GM18861 (cell line): ENCODE data around the gene RRP8.

Experiments used
- ATAC-seq: cut with Tn5 transposase; IDR thresholded peaks from one replicate; pipeline ENCODE4 v1.9.1; 2021; ENCODE audit not compliant: unreplicated experiment

Gene RRP8

GRCh38 chr11:6602096-6602940 is 1.1 kb downstream of the RRP8 start:
- no peak for ATAC-seq

DNA sequence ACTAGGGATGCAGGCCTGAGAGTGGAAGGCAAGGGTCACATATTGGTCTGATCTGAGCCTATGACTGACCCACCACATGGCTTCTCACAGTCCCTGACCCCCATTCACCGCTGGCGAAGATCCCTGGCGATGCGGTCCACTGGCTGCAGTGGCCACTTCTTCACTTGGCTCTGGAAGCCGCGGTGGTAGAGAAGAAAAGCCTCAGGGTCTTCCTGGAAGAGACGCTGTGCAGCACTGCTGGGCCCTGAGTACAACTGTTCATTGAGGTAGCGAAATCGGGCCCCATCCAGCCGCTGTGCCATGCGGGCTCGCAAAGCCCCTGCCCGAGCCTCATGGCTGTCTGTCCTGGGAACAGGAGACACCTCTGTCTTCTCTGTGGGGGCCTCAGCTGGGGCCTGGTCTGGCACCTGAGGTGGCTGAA is 2.4 kb downstream of the RRP8 start:
- no peak for ATAC-seq

GRCh38 chr11:6599881-6600390 is 3.5 kb downstream of the RRP8 start:
- ATAC-seq, result no peak

GRCh38 chr11:6599449-6599848 is 4.0 kb downstream of the RRP8 start:
- no peak for ATAC-seq

- no peak for ATAC-seq
Measured at GRCh38 chr11:6598555-6598954, 4.9 kb downstream of the RRP8 start.

DNA sequence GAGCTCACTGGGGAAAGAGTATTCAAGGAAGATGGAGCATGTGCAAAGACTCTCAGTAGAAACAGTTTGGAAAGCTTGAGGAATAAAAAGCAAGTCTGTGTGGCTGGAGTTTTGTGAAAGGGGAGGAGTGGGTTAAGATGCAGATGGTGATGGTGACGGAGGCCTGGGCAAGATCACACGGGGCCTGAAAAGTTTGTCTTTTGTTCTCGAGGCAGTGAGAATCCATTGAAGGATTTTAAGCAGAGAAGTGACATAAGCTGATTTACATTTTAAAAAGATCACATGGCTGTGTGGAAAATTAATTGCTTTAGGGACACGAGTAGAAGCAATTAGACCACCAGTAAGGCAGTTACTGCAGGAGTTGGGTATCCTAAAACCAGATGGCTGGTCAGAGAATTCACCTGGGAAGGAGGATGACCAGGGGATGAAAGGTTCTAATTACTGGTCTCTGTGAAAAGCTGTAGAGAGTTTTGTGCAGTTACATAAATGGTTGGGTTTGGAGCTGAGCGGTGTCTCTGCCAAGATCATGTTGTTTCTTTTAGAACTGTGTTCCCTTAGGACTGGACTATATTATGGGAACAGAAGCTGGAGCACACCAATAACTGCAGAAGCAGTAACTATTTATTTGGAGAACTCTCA is 7.1 kb downstream of the RRP8 start:
- no peak for ATAC-seq

GRCh38 chr11:6594142-6594768 is 9.2 kb downstream of the RRP8 start:
- no peak for ATAC-seq

DNA sequence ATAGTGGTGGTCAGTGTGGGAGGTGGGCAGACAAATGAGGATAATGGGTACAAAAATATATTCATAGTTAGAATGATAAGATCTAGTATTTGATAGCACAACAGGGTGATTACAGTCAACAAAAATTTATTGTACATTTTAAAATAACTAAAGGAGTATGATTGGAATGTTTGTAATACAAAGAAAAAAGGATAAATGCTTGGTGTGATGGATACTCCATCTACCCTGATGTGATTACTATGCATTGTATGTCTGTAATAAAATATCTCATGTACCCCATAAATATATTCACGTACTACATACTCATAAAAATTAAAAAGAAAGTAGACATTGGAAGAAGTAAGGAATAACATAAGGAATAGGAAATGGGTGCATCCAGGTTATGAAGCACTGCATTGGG is 15.4 kb downstream of the RRP8 start:
- ATAC-seq, result no peak

DNA sequence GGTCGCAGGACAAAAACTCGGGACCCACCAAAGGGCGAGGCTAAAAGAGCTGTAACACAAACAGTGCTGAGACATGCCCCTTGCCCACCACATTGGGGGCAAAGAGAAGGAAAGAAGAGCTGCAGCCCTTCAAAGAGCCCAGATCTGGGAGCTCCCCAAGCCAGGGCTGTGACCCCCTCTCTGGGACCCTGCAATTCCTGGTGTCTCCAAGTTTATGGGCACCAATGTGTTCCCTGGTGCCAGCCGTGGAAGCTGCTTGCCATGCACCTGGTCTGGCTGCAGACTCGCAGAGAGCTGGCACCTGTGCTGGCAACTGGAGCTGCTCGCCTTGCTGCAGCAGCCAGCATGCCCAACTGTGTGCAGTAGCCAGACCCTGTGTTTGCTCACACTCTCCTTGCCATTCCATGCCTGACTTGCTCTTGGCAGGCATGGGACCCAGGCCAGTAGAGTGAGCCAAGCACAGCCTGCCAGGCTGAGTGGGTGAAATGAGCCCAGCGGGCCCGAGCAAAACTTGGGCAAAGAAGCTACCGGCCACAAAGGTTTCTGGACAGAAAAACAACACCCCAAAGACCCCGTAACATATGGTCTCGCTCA is 16.0 kb downstream of the RRP8 start:
- ATAC-seq, result no peak

- ATAC-seq, result no peak
Measured at GRCh38 chr11:6586434-6587359, 16.7 kb downstream of the RRP8 start.

DNA sequence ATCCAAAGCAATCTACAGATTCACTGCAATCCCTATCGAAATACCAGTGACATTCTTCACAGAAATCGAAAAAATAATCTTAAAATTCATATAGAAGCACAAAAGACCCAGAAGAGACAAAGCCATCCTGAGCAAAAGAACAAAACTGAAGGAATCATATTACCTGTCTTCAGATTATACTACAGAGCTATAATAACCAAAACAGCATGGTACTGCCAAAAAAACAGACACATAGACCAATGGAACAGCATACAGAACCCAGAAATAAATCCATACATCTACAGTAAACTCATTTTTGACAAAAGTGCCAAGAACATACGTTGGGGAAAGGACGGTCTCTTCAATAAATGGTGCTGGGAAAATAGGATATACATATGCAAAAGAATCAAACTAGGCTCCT is 18.9 kb downstream of the RRP8 start:
- no peak for ATAC-seq

DNA sequence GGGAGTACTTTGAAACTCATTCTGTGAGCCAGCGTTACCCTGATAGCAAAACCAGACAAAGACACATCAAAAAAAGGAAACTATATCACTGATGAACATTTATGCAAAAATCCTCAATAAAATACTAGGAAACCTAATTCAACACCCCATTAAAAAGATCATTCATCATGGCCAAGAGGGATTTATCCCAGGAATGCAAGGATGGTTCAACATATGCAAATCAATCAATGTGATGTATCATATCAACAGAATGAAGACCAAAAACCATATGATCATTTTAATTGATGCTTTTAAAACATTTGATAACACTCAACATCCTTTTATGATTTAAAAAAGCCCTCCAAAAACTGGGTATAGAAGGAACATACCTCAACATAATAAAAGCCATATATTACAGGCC is 19.8 kb downstream of the RRP8 start:
- ATAC-seq, result no peak

DNA sequence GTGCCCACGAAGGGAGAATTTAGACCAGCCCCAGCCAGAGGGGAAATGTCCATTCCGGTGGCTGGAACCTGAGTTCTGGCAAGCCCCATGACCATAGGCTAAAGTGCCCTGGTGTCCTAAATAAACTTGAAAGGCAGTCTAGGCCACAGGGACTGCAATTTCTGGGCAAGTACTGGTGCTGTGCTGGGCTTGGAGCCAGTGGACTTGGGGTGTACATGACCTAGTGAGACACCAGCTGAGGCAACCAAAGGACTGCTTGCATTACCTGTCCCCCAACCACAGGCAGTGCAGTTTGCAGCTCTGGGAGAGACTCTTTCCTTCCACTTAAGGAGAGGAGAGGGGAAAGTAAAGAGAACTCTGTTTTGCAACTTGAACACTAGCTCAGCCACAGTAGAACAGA is 23.7 kb downstream of the RRP8 start:
- ATAC-seq, result no peak

- ATAC-seq, result no peak
Measured at GRCh38 chr11:6578134-6578533, 25.3 kb downstream of the RRP8 start.

GRCh38 chr11:6576471-6577373 is 26.7 kb downstream of the RRP8 start:
- ATAC-seq, result no peak

DNA sequence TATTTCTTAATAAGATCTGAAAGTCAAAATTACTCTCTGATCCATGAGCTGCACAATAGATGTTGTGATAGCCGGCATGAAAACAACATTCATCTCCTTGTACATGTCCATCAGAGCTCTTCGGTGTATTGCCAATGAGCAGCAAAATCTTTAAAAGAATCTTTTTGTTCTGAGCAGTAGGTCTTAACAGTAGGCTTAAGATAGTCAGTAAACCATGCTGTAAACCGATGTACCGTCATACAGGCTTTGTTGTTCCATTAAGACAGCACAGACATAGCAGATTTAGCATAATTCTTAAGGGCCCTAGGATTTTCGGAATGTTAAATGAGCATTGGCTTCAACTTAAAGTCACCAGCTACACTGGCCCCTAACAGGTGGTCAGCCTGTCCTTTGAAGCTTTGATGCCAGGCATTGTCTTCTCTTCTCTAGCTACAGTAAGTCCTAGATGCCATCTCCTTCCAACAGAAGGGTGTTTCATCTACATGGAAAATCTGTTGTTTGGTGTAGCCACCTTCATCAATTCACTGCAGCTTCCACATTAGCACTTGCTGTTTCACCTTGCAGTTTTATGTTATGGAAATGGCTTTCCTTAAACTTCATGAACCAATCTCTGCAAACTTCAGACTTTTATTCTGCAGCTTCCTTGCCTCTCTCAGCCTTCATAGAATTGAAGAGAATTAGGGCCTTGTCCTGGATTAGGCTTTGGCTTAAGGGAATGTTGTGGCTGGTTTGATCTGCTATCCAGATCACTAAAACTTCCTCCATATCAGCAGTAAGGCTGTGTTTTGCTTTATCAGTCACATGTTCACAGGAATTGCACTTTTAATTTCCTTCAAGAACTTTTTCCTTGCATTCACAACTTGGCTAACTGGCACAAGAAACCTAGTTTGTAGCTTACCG is 28.4 kb downstream of the RRP8 start:
- no peak for ATAC-seq

DNA sequence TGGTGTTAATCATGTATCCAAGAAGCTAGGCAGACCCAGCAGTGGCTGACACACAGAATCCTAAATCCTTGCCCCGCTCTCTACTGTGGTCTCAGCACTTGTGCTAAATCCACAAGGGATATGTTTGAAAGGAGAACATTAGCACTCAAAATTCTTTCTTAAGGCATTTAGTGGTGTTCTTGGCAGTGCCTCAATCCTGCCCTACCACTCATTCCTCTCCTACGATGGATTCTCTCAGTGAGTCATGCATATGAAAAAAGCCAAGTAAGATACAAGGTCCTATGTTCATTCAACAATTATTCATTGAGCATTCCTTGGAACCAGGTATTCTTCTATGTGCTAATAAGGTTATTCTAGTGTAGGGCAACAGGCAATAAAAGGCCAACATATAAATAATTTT is 31.2 kb downstream of the RRP8 start:
- no peak for ATAC-seq

DNA sequence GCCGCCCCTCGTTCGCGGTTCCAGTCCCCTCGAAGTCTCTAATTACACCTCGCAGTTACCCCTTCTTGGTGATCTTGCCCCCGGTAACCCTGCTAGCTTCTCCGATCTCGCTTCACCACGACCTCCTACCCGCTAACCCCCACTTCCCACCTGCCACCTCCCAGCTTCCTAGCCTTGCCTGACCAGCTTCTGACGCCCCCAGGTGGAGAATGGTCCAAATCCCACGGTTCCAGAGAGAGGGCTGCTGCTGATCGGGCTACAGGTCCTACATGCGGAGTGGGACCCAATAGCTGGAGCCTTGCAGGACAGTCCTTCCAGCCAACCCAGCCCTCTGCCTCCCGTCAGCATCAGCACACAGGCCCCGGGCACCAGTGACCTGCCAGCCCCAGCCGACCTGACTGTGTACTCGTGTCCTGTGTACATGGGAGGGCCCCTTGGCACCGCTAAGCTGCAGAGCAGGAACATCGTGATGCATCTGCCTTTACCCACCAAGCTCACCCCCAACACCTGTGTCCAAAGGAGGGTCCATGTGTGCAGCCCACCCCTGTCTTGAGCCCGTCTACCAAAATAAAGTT is 31.9 kb downstream of the RRP8 start:
- no peak for ATAC-seq
